Endothelial cell (in vitro differentiated cells): ENCODE data around the gene NXNL1. TPM values are rescaled to one million over a fixed set of nuclear protein-coding genes. Genes with fewer than 3 reads are reported as not detected.

Experiments
- DNase-seq: peaks from one replicate; pipeline ENCODE4 v3.0.0; 2021; ENCODE audit warnings: low spot score
- H3K27ac Mint-ChIP-seq: one replicate; pipeline ENCODE4 v1.8.0; 2021; ENCODE audit warnings: mixed read lengths, inconsistent platforms; ENCODE audit not compliant: unreplicated experiment
- H3K27me3 Mint-ChIP-seq: one replicate; pipeline ENCODE4 v1.8.0; 2021; ENCODE audit warnings: mild to moderate bottlenecking, moderate library complexity, mixed read lengths, inconsistent platforms; ENCODE audit not compliant: unreplicated experiment
- H3K36me3 Mint-ChIP-seq: one replicate; pipeline ENCODE4 v1.8.0; 2021; ENCODE audit warnings: mild to moderate bottlenecking, low read depth, mixed read lengths, inconsistent platforms; ENCODE audit not compliant: unreplicated experiment
- H3K4me1 Mint-ChIP-seq: one replicate; pipeline ENCODE4 v1.8.0; 2021; ENCODE audit warnings: mild to moderate bottlenecking, mixed read lengths, inconsistent platforms; ENCODE audit not compliant: unreplicated experiment
- H3K4me3 Mint-ChIP-seq: one replicate; pipeline ENCODE4 v1.8.0; 2021; ENCODE audit warnings: mild to moderate bottlenecking, mixed read lengths, inconsistent platforms; ENCODE audit not compliant: unreplicated experiment
- H3K9me3 Mint-ChIP-seq: one replicate; pipeline ENCODE4 v1.8.0; 2021; ENCODE audit warnings: mixed read lengths, inconsistent platforms; ENCODE audit not compliant: unreplicated experiment
- CTCF ChIP-seq: fragments of 200-600 bp; sonication (generic); IDR thresholded peaks from one replicate; pipeline ENCODE4 v1.5.0; 2021; ENCODE audit warnings: antibody characterized with exemption; ENCODE audit not compliant: unreplicated experiment
- total RNA-seq: library from RNA; stranded (reverse); fragmentation: NEBNext Ultra II Directional; extraction: Animal tissue kit (Norgen Biotek cat#: 25700); gene quantifications from one replicate; pipeline ENCODE4 v1.2.1, GENCODE V29; 2021; ENCODE audit not compliant: unreplicated experiment

The NXNL1 gene
- total RNA-seq, 1 donor from 2014 or later = not detected

- H3K4me3 Mint-ChIP-seq = no peak overlapping the region
- H3K9me3 Mint-ChIP-seq = no peaks in the 10 kb centered on the region
- DNase-seq = no peak
- H3K27ac Mint-ChIP-seq = no peak overlapping the region
- H3K4me1 Mint-ChIP-seq = peaks cover 31% of the 10 kb centered on the region
- H3K27me3 Mint-ChIP-seq = no peaks in the 10 kb centered on the region
- TF ChIP-seq CTCF = no peak
- H3K36me3 Mint-ChIP-seq = no peaks in the 10 kb centered on the region
Observed at GRCh38 chr19:17409990-17410389, 50.7 kb downstream of the NXNL1 start.

GRCh38 chr19:17406887-17407196 is 53.9 kb downstream of the NXNL1 start:
- H3K4me1 Mint-ChIP-seq = peaks cover 28% of the 10 kb centered on the region
- no peak for TF ChIP-seq CTCF
- H3K36me3 Mint-ChIP-seq = no peaks in the 10 kb centered on the region

GRCh38 chr19:17406046-17406886 is 54.5 kb downstream of the NXNL1 start:
- H3K9me3 Mint-ChIP-seq = no peaks in the 10 kb centered on the region
- no peak for TF ChIP-seq CTCF
- peaks cover 31% of the 10 kb centered on the region for H3K4me1 Mint-ChIP-seq
- peaks cover 4% of the 10 kb centered on the region for H3K36me3 Mint-ChIP-seq
- peaks cover 4% of the 10 kb centered on the region for H3K27me3 Mint-ChIP-seq
- H3K4me3 Mint-ChIP-seq = no peak overlapping the region
- no peak overlapping the region for H3K27ac Mint-ChIP-seq
- no peak for DNase-seq

More at GRCh38 chr19:17406887-17407196, 53.9 kb downstream of the NXNL1 start:
- Mint-ChIP-seq H3K4me3 (peak overlapping the region; percentile 16), H3K9me3 (no peaks in the 10 kb centered on the region), H3K27me3 (no peaks in the 10 kb centered on the region), H3K27ac (peak overlapping the region; percentile 24)
- DNase-seq = no peak

Other genes with a start within 250 kb of the NXNL1 start
- gene USE1, start 245.6 kb downstream of the NXNL1 start, total RNA-seq = 13.0 TPM
- gene OCEL1, start 234.7 kb downstream of the NXNL1 start, total RNA-seq = 16.5 TPM
- 69.9 TPM for gene NR2F6, start 215.0 kb downstream of the NXNL1 start, total RNA-seq
- gene USHBP1, start 196.2 kb downstream of the NXNL1 start, total RNA-seq = 54.2 TPM
- 136 TPM for gene BABAM1, start 193.5 kb downstream of the NXNL1 start, total RNA-seq
- gene ANKLE1, start 179.0 kb downstream of the NXNL1 start, total RNA-seq = 2.3 TPM
- gene ABHD8, start 157.5 kb downstream of the NXNL1 start, total RNA-seq = 8.9 TPM
- 60.2 TPM for gene MRPL34, start 155.1 kb downstream of the NXNL1 start, total RNA-seq
- gene DDA1, start 151.4 kb downstream of the NXNL1 start, total RNA-seq = 44.7 TPM
- gene ANO8, start 126.1 kb downstream of the NXNL1 start, total RNA-seq = 19.0 TPM
- 27.3 TPM for gene GTPBP3, start 123.4 kb downstream of the NXNL1 start, total RNA-seq
- gene PLVAP, start 83.6 kb downstream of the NXNL1 start, total RNA-seq = 1,569 TPM
- gene CCDC194, start 66.7 kb downstream of the NXNL1 start, total RNA-seq = 2.7 TPM
- 97.8 TPM for gene BST2, start 55.3 kb downstream of the NXNL1 start, total RNA-seq
- gene MVB12A, start 40.9 kb downstream of the NXNL1 start, total RNA-seq = 107 TPM
- 1.4 TPM for gene TMEM221, start 12.3 kb downstream of the NXNL1 start, total RNA-seq
- gene SLC27A1, start 9.6 kb upstream of the NXNL1 start, total RNA-seq = 30.2 TPM
- gene PGLS, start 50.7 kb upstream of the NXNL1 start, total RNA-seq = 184 TPM
- gene COLGALT1, start 94.7 kb upstream of the NXNL1 start, total RNA-seq = 257 TPM
- 1.2 TPM for gene UNC13A, start 227.4 kb upstream of the NXNL1 start, total RNA-seq